Measurements from ENCODE around the gene UVSSA. TPM values are rescaled to one million over a fixed set of nuclear protein-coding genes. Genes with fewer than 3 reads are reported as not detected.

Gene UVSSA
- total and polyA plus RNA-seq, 2 donors (not counting 1 experiment from before 2014, with no cell fraction given): 4.6 to 7.6 TPM

- H3K36me3 ChIP-seq (ENCODE audit: control insufficient read depth, insufficient read depth, low read length): no peaks in the 10 kb centered on the region
- TF ChIP-seq EZH2 (IDR thresholded peaks at IDR 0.05; ENCODE audit: low read length, missing control alignments): no peak
- TF ChIP-seq CTCF (conservative IDR thresholded peaks at IDR 0.05 in 1 of 2, IDR thresholded peaks at IDR 0.05 in 1 of 2; ENCODE audit: low read depth in 1 of 2, low read length in 2 of 2): no peak
- no peak overlapping the region for H3K4me2 ChIP-seq (ENCODE audit: extremely low read depth, insufficient read depth, low read length)
- no peak overlapping the region for H3K4me3 ChIP-seq (replicated peaks in 1 of 4; ENCODE audit: control extremely low read depth in 1 of 4, insufficient read depth in 1 of 4, low read depth in 3 of 4, low read length in 4 of 4)
- H3K9ac ChIP-seq (ENCODE audit: insufficient read depth, low read length): no peak overlapping the region
- no peaks in the 10 kb centered on the region for H3K4me1 ChIP-seq (ENCODE audit: control insufficient read depth, extremely low read depth, insufficient read depth, low read length)
- H3K9me3 ChIP-seq (ENCODE audit: control insufficient read depth, insufficient read depth, low read depth, low read length): no peaks in the 10 kb centered on the region
- no peak for DNase-seq (ENCODE audit: low read depth in 2 of 2)
- no peaks in the 10 kb centered on the region for H3K79me2 ChIP-seq (ENCODE audit: control insufficient read depth, insufficient read depth, low read length)
- H3K27ac ChIP-seq (ENCODE audit: insufficient read depth, low read length): no peak overlapping the region
- no peak overlapping the region for H2AFZ ChIP-seq (ENCODE audit: low read length)
- H4K20me1 ChIP-seq (ENCODE audit: control insufficient read depth, extremely low read depth, insufficient read depth, low read length): no peaks in the 10 kb centered on the region
- H3K27me3 ChIP-seq (ENCODE audit: control insufficient read depth, insufficient read depth, low read length): no peaks in the 10 kb centered on the region
Measured at GRCh38 chr4:1381944-1382541, 35.0 kb downstream of the UVSSA start.

- Histone ChIP-seq H2AFZ (ENCODE audit: low read length) (no peak overlapping the region), H3K9me3 (ENCODE audit: control insufficient read depth, insufficient read depth, low read depth, low read length) (no peaks in the 10 kb centered on the region), H3K4me3 (replicated peaks in 1 of 4; ENCODE audit: control extremely low read depth in 1 of 4, insufficient read depth in 1 of 4, low read depth in 3 of 4, low read length in 4 of 4) (no peak overlapping the region), H3K9ac (ENCODE audit: insufficient read depth, low read length) (no peak overlapping the region), H3K4me2 (ENCODE audit: extremely low read depth, insufficient read depth, low read length) (no peak overlapping the region), H3K36me3 (ENCODE audit: control insufficient read depth, insufficient read depth, low read length) (no peaks in the 10 kb centered on the region), H3K79me2 (ENCODE audit: control insufficient read depth, insufficient read depth, low read length) (no peaks in the 10 kb centered on the region), H4K20me1 (ENCODE audit: control insufficient read depth, extremely low read depth, insufficient read depth, low read length) (no peaks in the 10 kb centered on the region), H3K27ac (ENCODE audit: insufficient read depth, low read length) (no peak overlapping the region), H3K4me1 (ENCODE audit: control insufficient read depth, extremely low read depth, insufficient read depth, low read length) (no peaks in the 10 kb centered on the region), H3K27me3 (ENCODE audit: control insufficient read depth, insufficient read depth, low read length) (no peaks in the 10 kb centered on the region)
- no peak for DNase-seq (ENCODE audit: low read depth in 2 of 2)
- TF ChIP-seq CTCF (conservative IDR thresholded peaks at IDR 0.05 in 1 of 2, IDR thresholded peaks at IDR 0.05 in 1 of 2; ENCODE audit: low read depth in 1 of 2, low read length in 2 of 2) (no peak), EZH2 (IDR thresholded peaks at IDR 0.05; ENCODE audit: low read length, missing control alignments) (no peak)
Measured at GRCh38 chr4:1382776-1383727, 36.0 kb downstream of the UVSSA start.

GRCh38 chr4:1383728-1384591 lies 37.0 kb downstream of the UVSSA start:
- TF ChIP-seq EZH2 (IDR thresholded peaks at IDR 0.05; ENCODE audit: low read length, missing control alignments): no peak
- TF ChIP-seq CTCF (conservative IDR thresholded peaks at IDR 0.05 in 1 of 2, IDR thresholded peaks at IDR 0.05 in 1 of 2; ENCODE audit: low read depth in 1 of 2, low read length in 2 of 2): no peak
- no peak overlapping the region for H3K9ac ChIP-seq (ENCODE audit: insufficient read depth, low read length)
- H2AFZ ChIP-seq (ENCODE audit: low read length): no peak overlapping the region
- H3K9me3 ChIP-seq (ENCODE audit: control insufficient read depth, insufficient read depth, low read depth, low read length): no peaks in the 10 kb centered on the region
- DNase-seq (ENCODE audit: low read depth in 2 of 2): no peak
- H3K36me3 ChIP-seq (ENCODE audit: control insufficient read depth, insufficient read depth, low read length): no peaks in the 10 kb centered on the region
- H3K27me3 ChIP-seq (ENCODE audit: control insufficient read depth, insufficient read depth, low read length): no peaks in the 10 kb centered on the region
- no peak overlapping the region for H3K4me2 ChIP-seq (ENCODE audit: extremely low read depth, insufficient read depth, low read length)
- H4K20me1 ChIP-seq (ENCODE audit: control insufficient read depth, extremely low read depth, insufficient read depth, low read length): no peaks in the 10 kb centered on the region
- no peak overlapping the region for H3K27ac ChIP-seq (ENCODE audit: insufficient read depth, low read length)
- no peak overlapping the region for H3K4me3 ChIP-seq (replicated peaks in 1 of 4; ENCODE audit: control extremely low read depth in 1 of 4, insufficient read depth in 1 of 4, low read depth in 3 of 4, low read length in 4 of 4)
- no peaks in the 10 kb centered on the region for H3K79me2 ChIP-seq (ENCODE audit: control insufficient read depth, insufficient read depth, low read length)
- no peaks in the 10 kb centered on the region for H3K4me1 ChIP-seq (ENCODE audit: control insufficient read depth, extremely low read depth, insufficient read depth, low read length)

Data from fibroblast of lung (primary cell).